HL-60/S4 treated with retinoic acid at 250 ng/mL for 4 days and 3 days (cell line): Measurements from ENCODE around the gene PRR12.

Source experiments
- in situ Hi-C: fragments of 300-500 bp; cut with MboI; formaldehyde crosslinking; loops from 2 replicates; pipeline ENCODE4 v1.7.0; 2022; ENCODE audit warnings: low sequenced_read_pairs

Gene PRR12

DNA sequence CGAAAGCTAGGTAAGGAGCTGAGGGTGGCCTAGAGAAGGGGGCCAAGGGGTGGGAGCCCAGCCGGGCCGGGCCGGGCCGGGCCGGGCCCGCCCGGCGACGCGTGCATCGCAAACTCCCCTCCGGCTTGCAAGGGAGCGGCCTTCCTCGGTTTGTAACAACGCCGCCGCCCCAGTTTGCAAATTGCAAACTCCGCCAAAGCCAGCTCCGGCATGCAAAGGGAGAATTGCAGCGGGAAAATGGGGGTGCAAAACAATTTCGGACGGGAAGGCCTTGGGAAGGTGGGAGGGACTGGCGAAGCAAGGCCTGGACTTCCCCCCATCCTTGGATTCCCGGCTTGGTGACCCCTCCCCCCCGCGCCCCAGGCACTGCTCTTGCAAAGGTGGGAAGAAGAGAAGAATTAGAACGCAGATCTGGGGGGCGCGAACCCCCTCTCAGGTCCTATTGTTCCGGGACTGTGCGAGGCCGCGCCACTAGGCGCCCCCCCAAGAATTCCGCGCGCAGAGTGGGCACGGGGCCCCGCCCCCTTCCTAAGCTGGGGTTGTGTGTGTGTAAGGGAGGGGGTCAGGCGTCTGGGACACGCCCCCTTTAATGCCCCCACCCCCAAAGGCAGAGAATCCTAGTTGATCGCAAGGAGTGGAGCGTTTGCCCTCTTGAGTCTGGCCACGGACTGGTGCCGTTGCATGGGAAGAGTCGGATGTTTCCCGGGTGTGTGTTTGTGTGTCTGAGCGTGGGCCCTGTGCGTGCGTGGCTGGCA lies 926 bp downstream of the PRR12 start:
- in situ Hi-C loops: no loop called here

GRCh38 chr19:49592486-49593232 lies 1.7 kb downstream of the PRR12 start:
- in situ Hi-C loops: no loop called here

DNA sequence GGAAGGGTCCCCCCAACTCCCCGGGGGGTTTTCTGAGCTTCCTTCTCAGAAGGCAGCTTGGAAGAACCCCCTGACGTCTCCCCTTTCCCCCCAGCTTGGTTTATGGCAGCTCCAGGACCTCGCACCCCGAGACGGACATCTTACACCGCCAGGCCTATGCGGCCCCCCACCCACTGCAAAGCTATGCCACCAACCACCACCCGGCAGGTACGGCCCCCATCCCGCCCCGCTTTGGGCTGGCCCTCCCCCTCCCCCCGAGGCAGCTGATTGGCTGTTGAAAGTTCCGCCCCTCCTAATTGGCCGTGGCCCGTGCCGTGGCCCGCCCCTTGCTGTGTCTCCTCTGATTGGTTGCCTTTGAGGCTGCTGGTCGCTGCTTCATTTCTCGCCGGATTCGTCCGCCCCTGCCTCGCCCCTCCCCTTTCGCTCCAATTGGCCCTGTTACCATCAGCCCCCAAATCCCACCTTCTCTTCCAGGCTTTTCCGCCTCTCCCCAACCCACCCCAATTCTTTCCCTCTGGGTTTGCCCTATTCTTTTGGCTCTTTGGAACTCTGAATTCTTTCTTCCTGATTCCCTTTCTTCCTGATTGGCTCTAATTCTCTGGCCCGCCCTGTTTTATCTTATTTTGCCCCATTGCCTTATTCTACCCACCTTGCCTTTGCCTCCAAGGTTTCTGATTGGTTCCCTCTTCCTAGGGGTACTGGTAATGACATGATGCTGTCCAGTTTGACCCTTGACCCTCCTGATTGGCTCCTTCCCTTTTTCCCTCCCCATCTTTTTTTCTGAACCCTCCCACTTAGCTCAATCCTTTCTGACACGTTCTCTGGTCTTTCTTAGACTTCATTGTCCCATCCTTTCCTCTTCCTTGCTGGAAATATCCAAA lies 2.5 kb downstream of the PRR12 start:
- in situ Hi-C loops: no loop called here

DNA sequence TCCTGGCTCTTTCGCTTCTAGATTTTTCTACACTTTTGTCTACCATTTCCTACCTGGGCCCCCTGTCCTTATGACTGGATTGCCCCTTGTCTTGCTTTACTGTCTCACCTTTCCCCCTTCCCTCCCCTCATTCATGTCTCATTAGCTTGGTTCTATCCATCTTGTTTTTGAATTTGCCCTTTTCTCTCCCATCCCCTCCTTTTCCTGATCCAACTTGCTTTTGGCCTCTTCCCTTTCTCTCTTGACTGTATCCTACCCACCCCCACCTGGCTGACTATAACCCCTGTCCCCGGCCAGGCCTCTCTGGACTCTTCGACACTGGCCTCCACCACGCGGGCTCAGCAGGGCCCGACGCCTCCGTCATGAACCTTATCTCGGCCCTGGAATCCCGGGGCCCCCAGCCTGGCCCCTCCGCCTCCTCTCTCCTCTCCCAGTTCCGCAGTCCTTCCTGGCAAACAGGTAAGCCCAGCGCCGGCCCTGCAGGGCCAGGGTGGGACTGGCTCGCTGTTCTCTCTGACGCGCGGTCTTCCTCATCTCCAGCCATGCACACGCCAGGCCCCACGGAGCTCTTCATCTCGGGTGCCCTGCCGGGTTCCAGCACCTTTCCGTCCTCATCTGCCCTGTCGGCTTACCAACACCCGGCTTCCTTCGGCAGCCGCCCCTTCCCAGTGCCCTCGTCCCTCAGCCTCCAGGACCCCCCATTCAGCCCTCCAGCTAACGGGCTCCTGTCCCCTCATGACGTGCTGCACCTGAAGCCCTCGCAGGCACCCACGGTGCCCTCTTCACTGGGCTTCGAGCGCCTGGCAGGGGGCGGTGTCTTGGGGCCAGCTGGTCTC lies 3.4 kb downstream of the PRR12 start:
- in situ Hi-C loops: no loop called here

DNA sequence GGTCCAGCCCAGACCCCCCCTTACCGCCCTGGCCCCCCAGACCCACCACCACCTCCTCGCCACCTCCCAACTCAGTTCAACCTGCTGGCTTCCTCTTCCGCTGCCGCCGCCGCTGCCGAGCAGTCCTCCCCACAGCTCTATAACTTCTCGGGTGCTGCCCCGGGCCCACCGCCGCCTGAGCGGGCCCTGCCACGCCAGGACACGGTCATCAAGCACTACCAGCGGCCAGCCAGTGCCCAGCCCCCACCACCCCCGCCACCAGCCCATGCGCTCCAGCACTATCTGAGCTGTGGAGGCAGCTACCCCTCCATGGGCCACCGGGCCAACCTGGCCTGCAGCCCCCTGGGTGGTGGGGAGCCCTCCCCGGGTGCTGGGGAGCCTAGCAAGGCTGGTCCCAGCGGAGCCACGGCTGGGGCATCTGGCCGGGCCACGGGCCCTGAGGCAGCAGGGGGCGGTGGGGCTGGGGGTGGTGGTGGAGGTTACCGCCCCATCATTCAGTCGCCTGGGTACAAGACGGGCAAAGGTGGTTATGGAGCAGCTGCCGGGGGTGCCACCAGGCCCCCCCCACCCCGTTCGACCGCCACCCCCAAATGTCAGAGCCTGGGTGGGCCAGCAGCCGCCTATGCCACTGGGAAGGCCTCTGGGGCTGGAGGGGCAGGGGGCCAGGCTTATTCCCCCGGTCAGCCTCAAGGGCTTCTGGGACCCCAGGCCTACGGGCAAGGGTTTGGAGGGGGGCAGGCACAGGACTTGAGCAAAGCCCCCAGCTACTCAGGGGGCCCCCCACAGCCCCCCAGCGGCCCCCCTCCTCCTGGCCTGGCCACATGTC lies 4.2 kb downstream of the PRR12 start:
- in situ Hi-C loops: no loop called here

GRCh38 chr19:49595819-49596404 lies 4.9 kb downstream of the PRR12 start:
- in situ Hi-C loops: no loop called here

DNA sequence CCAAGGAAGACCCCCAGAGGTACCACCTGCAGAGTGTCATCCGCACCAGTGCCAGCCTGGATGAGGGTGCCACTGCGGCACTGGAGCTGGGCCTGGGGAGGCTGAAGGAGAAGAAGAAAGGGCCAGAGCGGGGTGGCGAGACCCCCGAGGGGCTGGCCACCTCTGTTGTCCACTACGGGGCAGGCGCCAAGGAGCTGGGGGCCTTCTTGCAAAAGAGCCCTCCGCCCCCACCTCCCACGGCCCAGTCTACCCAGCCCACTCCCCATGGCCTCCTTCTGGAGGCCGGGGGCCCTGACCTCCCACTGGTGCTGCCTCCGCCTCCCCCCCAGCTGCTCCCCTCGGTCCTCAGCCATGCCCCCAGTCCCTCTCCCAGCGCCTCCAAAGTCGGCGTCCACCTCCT lies 5.4 kb downstream of the PRR12 start:
- in situ Hi-C loops: no loop called here

DNA sequence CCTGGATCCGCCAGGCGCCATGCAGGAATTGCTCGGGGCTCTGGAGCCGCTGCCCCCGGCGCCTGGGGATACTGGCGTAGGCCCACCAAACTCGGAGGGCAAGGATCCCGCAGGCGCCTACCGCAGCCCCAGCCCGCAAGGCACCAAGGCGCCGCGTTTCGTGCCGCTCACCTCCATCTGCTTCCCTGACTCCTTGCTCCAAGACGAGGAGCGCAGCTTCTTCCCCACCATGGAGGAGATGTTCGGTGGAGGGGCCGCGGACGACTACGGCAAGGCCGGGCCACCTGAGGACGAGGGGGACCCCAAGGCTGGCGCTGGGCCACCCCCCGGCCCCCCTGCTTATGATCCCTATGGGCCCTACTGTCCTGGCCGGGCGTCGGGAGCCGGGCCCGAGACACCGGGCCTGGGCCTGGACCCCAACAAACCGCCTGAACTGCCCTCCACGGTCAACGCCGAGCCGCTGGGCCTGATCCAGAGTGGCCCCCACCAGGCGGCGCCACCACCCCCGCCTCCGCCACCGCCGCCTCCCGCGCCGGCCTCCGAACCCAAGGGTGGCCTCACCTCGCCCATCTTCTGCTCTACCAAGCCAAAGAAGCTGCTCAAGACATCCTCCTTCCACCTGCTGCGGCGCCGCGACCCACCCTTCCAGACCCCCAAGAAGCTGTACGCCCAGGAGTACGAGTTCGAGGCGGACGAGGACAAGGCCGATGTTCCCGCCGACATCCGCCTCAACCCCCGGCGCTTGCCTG lies 6.1 kb downstream of the PRR12 start:
- in situ Hi-C loops: no loop called here

GRCh38 chr19:49597703-49597974 lies 6.7 kb downstream of the PRR12 start:
- in situ Hi-C loops: no loop called here

GRCh38 chr19:49599378-49600295 lies 8.7 kb downstream of the PRR12 start:
- in situ Hi-C loops: no loop called here

- in situ Hi-C loops: no loop called here
These were observed 10.6 kb downstream of the PRR12 start for GRCh38 chr19:49601482-49602038.

- in situ Hi-C loops: no loop called here
These were observed 11.8 kb downstream of the PRR12 start for GRCh38 chr19:49602806-49603205.

DNA sequence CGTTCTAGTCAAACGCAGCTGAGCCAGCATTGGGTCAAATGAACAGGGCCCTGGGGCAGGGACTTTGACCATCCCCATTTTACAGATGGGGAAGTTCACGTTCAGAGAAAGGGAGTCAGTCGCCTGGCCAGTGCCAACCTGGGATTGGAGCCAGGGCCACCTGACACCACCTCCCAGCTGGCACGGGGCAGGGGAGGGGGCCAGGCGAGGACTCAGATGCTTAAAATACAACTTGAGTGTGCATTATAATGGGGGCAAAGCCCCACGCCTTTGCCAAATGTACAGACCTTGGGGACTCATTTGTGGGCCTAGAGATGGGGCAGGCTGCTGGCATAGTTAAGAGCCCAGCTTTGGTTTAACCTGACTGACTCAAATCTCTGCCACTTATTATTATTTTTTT lies 14.6 kb downstream of the PRR12 start:
- in situ Hi-C loops: no loop called here

- in situ Hi-C loops: no loop called here
These were observed 18.6 kb downstream of the PRR12 start for GRCh38 chr19:49609499-49610092.

DNA sequence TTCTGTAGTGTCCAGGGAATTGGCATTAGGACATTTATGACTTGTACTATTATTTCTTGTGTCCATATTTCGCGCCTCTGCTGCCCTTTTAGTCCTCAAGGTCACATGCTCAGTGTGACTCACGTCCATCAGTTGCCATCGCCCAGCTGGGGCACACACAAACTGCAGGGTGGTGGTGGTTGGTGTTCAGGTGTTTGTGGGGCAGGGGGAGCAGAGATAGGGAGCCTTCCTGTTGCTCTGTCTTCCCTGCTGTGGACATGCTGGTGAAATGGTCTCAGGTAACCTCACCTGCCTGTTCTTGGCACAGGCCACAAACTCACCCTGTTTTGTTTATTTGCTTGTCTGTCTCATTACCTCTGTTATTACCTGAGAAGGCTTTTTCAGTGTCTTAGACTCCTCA lies 22.4 kb downstream of the PRR12 start:
- in situ Hi-C loops: no loop called here

- in situ Hi-C loops: no loop called here
These were observed 23.3 kb downstream of the PRR12 start for GRCh38 chr19:49614096-49614833.
